H1 (cell line): ENCODE results near the gene SF3B1. TPM values are rescaled to one million over a fixed set of nuclear protein-coding genes. Genes with fewer than 3 reads are reported as not detected.

Experiments used
- CHD7 ChIP-seq: fragments of 300-600 bp; sonication (generic); IDR thresholded peaks from 2 replicates; pipeline ENCODE4 v1.7.1; 2012; ENCODE audit warnings: low read length, moderate library complexity, mild to moderate bottlenecking, inconsistent platforms; ENCODE audit not compliant: insufficient replicate concordance
- polyA plus RNA-seq, 7 experiments: library from polyadenylated mRNA; depleted of rRNA in 3 of 7; stranded (reverse) in 5 of 7; unstranded in 2 of 7; fragments of >200 nt in 5 of 7; fragments of 200-250 nt in 2 of 7; gene quantifications; 1 replicate in 5 of 7; 2 replicates in 1 of 7; 4 replicates in 1 of 7; pipeline versions ENCODE4 v1.2.1 to v1.2.3, GENCODE V29; 2011 to 2013; ENCODE audit warnings: missing spikeins in 2 of 7, mixed read lengths in 2 of 7
- total RNA-seq: library from RNA; stranded (reverse); fragmentation: NEBNext Ultra II Directional; extraction: Animal tissue kit (Norgen Biotek cat#: 25700); gene quantifications from 2 replicates; pipeline ENCODE4 v1.2.1, GENCODE V29; 2021

The SF3B1 gene
- total and polyA plus RNA-seq, 2 of the 8 experiments (the other 6 are each of a cell fraction or from before 2014, with no cell fraction given): 320 to 403 TPM

DNA sequence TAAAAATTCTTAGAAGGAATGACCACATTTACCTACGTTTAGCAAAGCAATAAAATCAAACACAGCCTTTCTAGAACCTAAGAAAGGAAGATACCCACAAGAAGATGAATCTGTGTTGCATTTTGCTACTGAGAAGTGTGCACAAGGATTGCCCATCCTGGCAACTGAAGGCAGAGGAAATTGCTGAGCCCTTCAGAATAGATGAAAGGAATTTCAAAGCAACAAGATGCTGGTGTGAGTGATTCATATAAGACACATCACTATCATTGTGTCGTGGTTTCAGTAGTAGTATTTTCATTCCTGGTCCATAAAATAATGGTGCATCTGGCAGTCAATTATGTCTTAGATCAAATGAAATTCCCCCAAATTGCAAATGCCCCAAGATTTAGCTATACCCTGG is 75.9 kb downstream of the SF3B1 start (continued):
- TF ChIP-seq CHD7: no peak
